Neuronal stem cell (in vitro differentiated cells): ENCODE data around the gene ZNF473.

ENCODE experiments used
- DNase-seq: peaks from one replicate; pipeline ENCODE4 v3.0.0-alpha.2; 2013; ENCODE audit warnings: low spot score
- H2AFZ ChIP-seq: one replicate; pipeline ENCODE4 v1.6.1; 2013; ENCODE audit warnings: mild to moderate bottlenecking, low read length, inconsistent platforms
- H2AK5ac ChIP-seq: 2 replicates; pipeline ENCODE4 v1.6.1; 2013; ENCODE audit warnings: low read depth, mild to moderate bottlenecking, inconsistent platforms, low read length, moderate library complexity, mixed read lengths
- H2BK120ac ChIP-seq: 2 replicates; pipeline ENCODE4 v1.6.1; 2013; ENCODE audit warnings: low read depth, mild to moderate bottlenecking, inconsistent platforms, low read length, moderate library complexity, mixed read lengths
- H2BK12ac ChIP-seq: one replicate; pipeline ENCODE4 v1.6.1; 2013; ENCODE audit warnings: low read length, inconsistent platforms
- H2BK15ac ChIP-seq: 2 replicates; pipeline ENCODE4 v1.6.1; 2013; ENCODE audit warnings: mild to moderate bottlenecking, low read length, inconsistent platforms, mixed read lengths
- H2BK5ac ChIP-seq: one replicate; pipeline ENCODE4 v1.6.1; 2013; ENCODE audit warnings: inconsistent platforms, mild to moderate bottlenecking, low read length, moderate library complexity
- H3K14ac ChIP-seq: one replicate; pipeline ENCODE4 v1.6.1; 2013; ENCODE audit warnings: low read length, inconsistent platforms
- H3K18ac ChIP-seq: 2 replicates; pipeline ENCODE4 v1.6.1; 2013; ENCODE audit warnings: low read length, inconsistent platforms
- H3K23ac ChIP-seq: 2 replicates; pipeline ENCODE4 v1.6.1; 2013; ENCODE audit warnings: low read depth, mild to moderate bottlenecking, mixed read lengths, low read length, inconsistent platforms; ENCODE audit not compliant: poor library complexity
- H3K27ac ChIP-seq: replicated peaks from 3 replicates; pipeline ENCODE4 v1.5.1; 2013; ENCODE audit warnings: low read length, inconsistent platforms
- H3K27me3 ChIP-seq, 3 experiments: 2 replicates each; pipeline ENCODE4 v1.6.1; 2013; ENCODE audit warnings: low read length in 3 of 3, mild to moderate bottlenecking in 2 of 3, inconsistent platforms in 1 of 3, low read depth in 1 of 3, mixed read lengths in 1 of 3, moderate library complexity in 1 of 3; ENCODE audit not compliant: control insufficient read depth in 3 of 3, insufficient read depth in 3 of 3
- H3K36me3 ChIP-seq, 2 donors: replicated peaks in 1 of 2; 2 replicates each; pipeline ENCODE4 v1.6.1; 2013; ENCODE audit warnings: low read length in 2 of 2; ENCODE audit not compliant: control insufficient read depth in 2 of 2, insufficient read depth in 2 of 2
- H3K4ac ChIP-seq: 2 replicates; pipeline ENCODE4 v1.6.1; 2013; ENCODE audit warnings: inconsistent platforms, mild to moderate bottlenecking, low read length, moderate library complexity
- H3K4me1 ChIP-seq, 2 donors: 1 replicate in 1 of 2; 2 replicates in 1 of 2; pipeline ENCODE4 v1.6.1; 2013; ENCODE audit warnings: low read length in 2 of 2, low read depth in 1 of 2; ENCODE audit not compliant: control insufficient read depth in 2 of 2, insufficient read depth in 1 of 2
- H3K4me2 ChIP-seq: one replicate; pipeline ENCODE4 v1.6.1; 2013; ENCODE audit warnings: mild to moderate bottlenecking, low read length, inconsistent platforms; ENCODE audit not compliant: insufficient read depth, poor library complexity, severe bottlenecking
- H3K4me3 ChIP-seq, 2 donors: 2 replicates each; pipeline ENCODE4 v1.5.1; 2013; ENCODE audit warnings: low read length in 2 of 2, mild to moderate bottlenecking in 2 of 2, inconsistent platforms in 1 of 2, moderate library complexity in 1 of 2
- H3K79me1 ChIP-seq: one replicate; pipeline ENCODE4 v1.6.1; 2013; ENCODE audit warnings: low read depth, mild to moderate bottlenecking, inconsistent platforms, low read length, moderate library complexity
- H3K9ac ChIP-seq: one replicate; pipeline ENCODE4 v1.6.1; 2013; ENCODE audit warnings: mild to moderate bottlenecking, low read depth, low read length, inconsistent platforms; ENCODE audit not compliant: poor library complexity
- H3K9me3 ChIP-seq, 2 donors: replicated peaks in 1 of 2; 2 replicates each; pipeline versions ENCODE3 to v1.6.1; 2013; ENCODE audit warnings: low read length in 2 of 2, mild to moderate bottlenecking in 2 of 2, inconsistent platforms in 1 of 2, low read depth in 1 of 2, mixed read lengths in 1 of 2, moderate library complexity in 1 of 2; ENCODE audit not compliant: control insufficient read depth in 2 of 2, insufficient read depth in 1 of 2
- H4K8ac ChIP-seq: one replicate; pipeline ENCODE4 v1.6.1; 2013; ENCODE audit warnings: low read depth, mild to moderate bottlenecking, inconsistent platforms, low read length, moderate library complexity
- H4K91ac ChIP-seq: one replicate; pipeline ENCODE4 v1.6.1; 2013; ENCODE audit warnings: low read length, low read depth, mild to moderate bottlenecking, inconsistent platforms; ENCODE audit not compliant: poor library complexity
- WGBS, 2 donors: extraction: QIAGEN DNeasy Blood & Tissue Kit; methylation state at CpG; one replicate each; pipeline ENCODE4 v1.1.7; 2013; ENCODE audit warnings: missing lambda C conversion rate in 2 of 2, mixed read lengths in 1 of 2; ENCODE audit not compliant: insufficient read length in 2 of 2, insufficient replicate concordance in 1 of 2; ENCODE audit errors: extremely low coverage in 2 of 2; 5-methylcytosine and 5-hydroxymethylcytosine counted together

ZNF473 gene

GRCh38 chr19:50000841-50001557, 24.8 kb upstream of the ZNF473 start:
- peaks cover 0 to 1% of the 10 kb centered on the region in 2 donors for H3K9me3 ChIP-seq
- no peak overlapping the region for H3K4ac ChIP-seq
- H3K4me2 ChIP-seq = no peak overlapping the region
- no peak overlapping the region for H2BK5ac ChIP-seq
- H2BK12ac ChIP-seq = no peak overlapping the region
- WGBS, 2 donors = no CpG with 5 or more reads among the region's 16 CpGs
- H3K9ac ChIP-seq = no peak overlapping the region
- H2AFZ ChIP-seq = no peak overlapping the region
- H4K91ac ChIP-seq = no peak overlapping the region
- H3K79me1 ChIP-seq = peaks cover 4% of the 10 kb centered on the region
- H3K14ac ChIP-seq = no peak overlapping the region
- no peak for DNase-seq
- H3K23ac ChIP-seq = no peak overlapping the region
- no peak overlapping the region for H2BK15ac ChIP-seq
- no peak overlapping the region for H3K27ac ChIP-seq
- no peak overlapping the region for H4K8ac ChIP-seq
- H2AK5ac ChIP-seq = no peak overlapping the region
- H3K4me3 ChIP-seq = no peak overlapping the region
- peaks cover 37 to 78% of the 10 kb centered on the region in 2 donors for H3K36me3 ChIP-seq
- H3K4me1 ChIP-seq = no peaks in the 10 kb centered on the region
- no peak overlapping the region for H2BK120ac ChIP-seq
- H3K18ac ChIP-seq = no peak overlapping the region
- H3K27me3 ChIP-seq = no peaks in the 10 kb centered on the region

- Histone ChIP-seq H3K36me3 (peaks cover 38 to 78% of the 10 kb centered on the region in 2 donors), H3K9ac (peak overlapping the region; percentile 37), H2BK5ac (no peak overlapping the region), H2BK12ac (no peak overlapping the region), H3K27ac (no peak overlapping the region), H4K91ac (no peak overlapping the region), H2AK5ac (no peak overlapping the region), H3K79me1 (peaks cover 4% of the 10 kb centered on the region), H2BK120ac (no peak overlapping the region), H2AFZ (no peak overlapping the region), H3K4ac (no peak overlapping the region), H3K27me3 (no peaks in the 10 kb centered on the region), H3K4me2 (no peak overlapping the region), H2BK15ac (no peak overlapping the region), H3K4me3 (no peak overlapping the region), H3K18ac (no peak overlapping the region), H3K23ac (no peak overlapping the region), H3K9me3 (peaks cover 0 to 1% of the 10 kb centered on the region in 2 donors), H3K14ac (no peak overlapping the region), H3K4me1 (no peaks in the 10 kb centered on the region), H4K8ac (no peak overlapping the region)
- no CpG with 5 or more reads among the region's 8 CpGs for WGBS, 2 donors
- DNase-seq = no peak
These were observed 24.0 kb upstream of the ZNF473 start for GRCh38 chr19:50001775-50002174.

GRCh38 chr19:50002386-50002960, 23.3 kb upstream of the ZNF473 start:
- H2AFZ ChIP-seq = no peak overlapping the region
- no peaks in the 10 kb centered on the region for H3K27me3 ChIP-seq
- H3K27ac ChIP-seq = no peak overlapping the region
- no peak overlapping the region for H4K91ac ChIP-seq
- peaks cover 43 to 80% of the 10 kb centered on the region in 2 donors for H3K36me3 ChIP-seq
- H2BK5ac ChIP-seq = no peak overlapping the region
- no peak overlapping the region for H3K9ac ChIP-seq
- no peak overlapping the region for H2AK5ac ChIP-seq
- H4K8ac ChIP-seq = no peak overlapping the region
- H3K4me3 ChIP-seq = no peak overlapping the region
- H3K9me3 ChIP-seq = peaks cover 0 to 1% of the 10 kb centered on the region in 2 donors
- no peak overlapping the region for H2BK120ac ChIP-seq
- peak overlapping the region; percentile 65 for H3K23ac ChIP-seq
- H3K4me1 ChIP-seq = no peaks in the 10 kb centered on the region
- DNase-seq = no peak
- H3K18ac ChIP-seq = no peak overlapping the region
- no CpG with 5 or more reads among the region's 6 CpGs for WGBS, 2 donors
- H3K14ac ChIP-seq = no peak overlapping the region
- H3K79me1 ChIP-seq = peaks cover 4% of the 10 kb centered on the region
- H2BK12ac ChIP-seq = no peak overlapping the region
- no peak overlapping the region for H3K4me2 ChIP-seq
- H3K4ac ChIP-seq = no peak overlapping the region
- H2BK15ac ChIP-seq = no peak overlapping the region

- Histone ChIP-seq H4K91ac (no peak overlapping the region), H3K9ac (no peak overlapping the region), H3K14ac (no peak overlapping the region), H3K27me3 (no peaks in the 10 kb centered on the region), H2BK12ac (no peak overlapping the region), H3K18ac (no peak overlapping the region), H2BK15ac (no peak overlapping the region), H2AK5ac (no peak overlapping the region), H3K79me1 (peaks cover 4% of the 10 kb centered on the region), H4K8ac (no peak overlapping the region), H2BK5ac (no peak overlapping the region), H2AFZ (no peak overlapping the region), H2BK120ac (no peak overlapping the region), H3K4me3 (no peak overlapping the region), H3K9me3 (peaks cover 0 to 1% of the 10 kb centered on the region in 2 donors), H3K4me2 (no peak overlapping the region), H3K4me1 (no peaks in the 10 kb centered on the region), H3K36me3 (peaks cover 47 to 87% of the 10 kb centered on the region in 2 donors), H3K4ac (no peak overlapping the region), H3K23ac (no peak overlapping the region), H3K27ac (no peak overlapping the region)
- no peak for DNase-seq
- WGBS, 2 donors = no CpG with 5 or more reads among the region's 17 CpGs
These were observed 22.5 kb upstream of the ZNF473 start for GRCh38 chr19:50003254-50003788.
